CD4-positive, alpha-beta T cell (primary cell): ENCODE data around the gene COL18A1. TPM values are rescaled to one million over a fixed set of nuclear protein-coding genes. Genes with fewer than 3 reads are reported as not detected.
A peak's percentile ranks its signal among the peaks of the same experiment; 100 is the strongest.

Source experiments
- ATAC-seq: fragments of 200-7000 bp; cut with Tn5 transposase; one replicate; pipeline ENCODE4 v1.10.0; 2022; ENCODE audit warnings: mild to moderate bottlenecking; ENCODE audit not compliant: poor library complexity
- CTCF ChIA-PET: fragments of 350-600 bp; sonication (Branson Sonifier 250); formaldehyde crosslinking; loops from one replicate; lab custom pipeline; 2021; ENCODE audit warnings: antibody characterized with exemption, inconsistent platforms; lab: Charles Lee
- POLR2A ChIA-PET: fragments of 350-600 bp; sonication (Branson Sonifier 250); formaldehyde crosslinking; loops from one replicate; lab custom pipeline; 2021; ENCODE audit warnings: antibody characterized with exemption, inconsistent platforms; lab: Charles Lee
- DNase-seq, 14 experiments: peaks; one replicate each; pipeline ENCODE4 v3.0.0-alpha.2; 2013 to 2020; ENCODE audit warnings: mixed read lengths in 2 of 14
- H3K27ac ChIP-seq, 2 donors: one replicate each; pipeline versions ENCODE4 v1.5.1 to v1.7.0; 2013; ENCODE audit warnings: low read length in 2 of 2, low read depth in 1 of 2, mild to moderate bottlenecking in 1 of 2
- H3K27me3 ChIP-seq, 2 experiments: 1 replicate in 1 of 2; 2 replicates in 1 of 2; pipeline versions ENCODE4 v1.6.1 to v1.7.0; 2013; ENCODE audit warnings: low read length in 2 of 2, control low read depth in 1 of 2, mild to moderate bottlenecking in 1 of 2, moderate library complexity in 1 of 2; ENCODE audit not compliant: insufficient read depth in 2 of 2, control insufficient read depth in 1 of 2
- H3K36me3 ChIP-seq: one replicate; pipeline ENCODE4 v1.6.1; 2013; ENCODE audit warnings: low read length, control low read depth; ENCODE audit not compliant: insufficient read depth
- H3K4me1 ChIP-seq: one replicate; pipeline ENCODE4 v1.6.1; 2013; ENCODE audit warnings: low read length, control low read depth; ENCODE audit not compliant: insufficient read depth
- H3K4me3 ChIP-seq: one replicate; pipeline ENCODE4 v1.5.1; 2013; ENCODE audit warnings: mild to moderate bottlenecking, low read length, moderate library complexity
- H3K9me3 ChIP-seq, 2 experiments: 1 replicate in 1 of 2; 2 replicates in 1 of 2; pipeline versions ENCODE4 v1.6.1 to v1.7.0; 2013; ENCODE audit warnings: low read length in 2 of 2, mild to moderate bottlenecking in 2 of 2, control low read depth in 1 of 2, moderate library complexity in 1 of 2; ENCODE audit not compliant: control insufficient read depth in 1 of 2, insufficient read depth in 1 of 2
- H3K27ac Mint-ChIP-seq: one replicate; pipeline ENCODE4 v1.8.0; 2020; ENCODE audit warnings: mixed read lengths
- H3K27me3 Mint-ChIP-seq: one replicate; pipeline ENCODE4 v1.8.0; 2021; ENCODE audit warnings: mixed read lengths
- H3K36me3 Mint-ChIP-seq: one replicate; pipeline ENCODE4 v1.8.0; 2021; ENCODE audit warnings: low read depth, mixed read lengths
- H3K4me1 Mint-ChIP-seq: one replicate; pipeline ENCODE4 v1.8.0; 2021; ENCODE audit warnings: low read depth, mixed read lengths
- H3K4me3 Mint-ChIP-seq: one replicate; pipeline ENCODE4 v1.8.0; 2020; ENCODE audit warnings: mild to moderate bottlenecking, mixed read lengths
- H3K9me3 Mint-ChIP-seq: one replicate; pipeline ENCODE4 v1.8.0; 2020; ENCODE audit warnings: mixed read lengths
- CTCF ChIP-seq: fragments of 200-600 bp; IDR thresholded peaks from one replicate; pipeline ENCODE4 v1.8.0; 2022; ENCODE audit warnings: antibody characterized with exemption, mild to moderate bottlenecking
- intact Hi-C, 2 experiments: fragments of 100-400 bp; cut with DNase I in 1 of 2; cut with micrococcal nuclease in 1 of 2; formaldehyde crosslinking; loops; one replicate each; pipeline versions ENCODE4 v1.15.1 to v1.9.0; 2023 to 2025; cut with DNase I, micrococcal nuclease
- total RNA-seq, 174 experiments: library from RNA in 2 of 174; stranded (reverse) in 2 of 174; gene quantifications; one replicate each; pipeline ENCODE4 v1.2.3 and lab custom pipeline; 2021 to 2026

The COL18A1 gene
- total RNA-seq, 2 experiments from 2014 or later, result 15.2 to 16.0 TPM

- Histone ChIP-seq H3K4me1 (peaks cover 3% of the 10 kb centered on the region), H3K27me3 (no peaks in the 10 kb centered on the region), H3K4me3 (no peak overlapping the region), H3K36me3 (peaks cover 3% of the 10 kb centered on the region), H3K27ac (no peak overlapping the region), H3K9me3 (peaks cover 0 to 4% of the 10 kb centered on the region in 2 experiments)
- no peak for TF ChIP-seq CTCF
- H3K36me3 Mint-ChIP-seq, result no peaks in the 10 kb centered on the region
- H3K9me3 Mint-ChIP-seq, result no peaks in the 10 kb centered on the region
- no peak for DNase-seq
- CTCF ChIA-PET, result no interaction called here
- H3K4me1 Mint-ChIP-seq, result no peaks in the 10 kb centered on the region
- no peak for ATAC-seq
- H3K27me3 Mint-ChIP-seq, result no peaks in the 10 kb centered on the region
- POLR2A ChIA-PET, result no interaction called here
- no peak overlapping the region for H3K4me3 Mint-ChIP-seq
- H3K27ac Mint-ChIP-seq, result no peak overlapping the region
- intact Hi-C loops, result no loop called here
Measured at GRCh38 chr21:45496151-45496967, 91.4 kb downstream of the COL18A1 start.

- intact Hi-C loops, result no loop called here
- Mint-ChIP-seq H3K27ac (no peak overlapping the region), H3K4me3 (no peak overlapping the region), H3K36me3 (no peaks in the 10 kb centered on the region), H3K27me3 (no peaks in the 10 kb centered on the region), H3K9me3 (no peaks in the 10 kb centered on the region), H3K4me1 (no peaks in the 10 kb centered on the region)
- Histone ChIP-seq H3K36me3 (peaks cover 3% of the 10 kb centered on the region), H3K27ac (no peak overlapping the region), H3K9me3 (peaks cover 0 to 4% of the 10 kb centered on the region in 2 experiments), H3K4me3 (no peak overlapping the region), H3K27me3 (no peaks in the 10 kb centered on the region), H3K4me1 (peaks cover 3% of the 10 kb centered on the region)
- no peak for ATAC-seq
- CTCF ChIA-PET, result no interaction called here
- POLR2A ChIA-PET, result no interaction called here
- peak in 1 of 14 experiments; percentile 3 for DNase-seq
- no peak for TF ChIP-seq CTCF
Measured at GRCh38 chr21:45496968-45497845, 92.2 kb downstream of the COL18A1 start.

GRCh38 chr21:45497846-45498645 lies 93.1 kb downstream of the COL18A1 start:
- no peaks in the 10 kb centered on the region for H3K36me3 Mint-ChIP-seq
- Histone ChIP-seq H3K9me3 (peaks cover 0 to 4% of the 10 kb centered on the region in 2 experiments), H3K4me1 (peaks cover 3% of the 10 kb centered on the region), H3K4me3 (no peak overlapping the region), H3K36me3 (peaks cover 3% of the 10 kb centered on the region), H3K27me3 (no peaks in the 10 kb centered on the region), H3K27ac (no peak overlapping the region)
- no peak overlapping the region for H3K4me3 Mint-ChIP-seq
- no peaks in the 10 kb centered on the region for H3K9me3 Mint-ChIP-seq
- ATAC-seq (no peak), DNase-seq (no peak)
- no peak for TF ChIP-seq CTCF
- intact Hi-C loops, result no loop called here
- no peaks in the 10 kb centered on the region for H3K27me3 Mint-ChIP-seq
- no peak overlapping the region for H3K27ac Mint-ChIP-seq
- POLR2A ChIA-PET, result no interaction called here
- CTCF ChIA-PET, result no interaction called here
- H3K4me1 Mint-ChIP-seq, result no peaks in the 10 kb centered on the region
